A673 (cell line): Measurements from ENCODE around the gene RNF213. TPM values are rescaled to one million over a fixed set of nuclear protein-coding genes. Genes with fewer than 3 reads are reported as not detected.

Experiments used
- BruUV-seq: library from RNA; stranded (reverse); fragments of 400-500 nt; replicated peaks from 2 replicates; lab custom pipeline; 2021; lab: Mats Ljungman, UMichigan
- CTCF ChIA-PET: fragments of 300-600 bp; sonication (Branson Sonifier 250); formaldehyde crosslinking; loops from one replicate; lab custom pipeline; 2022; ENCODE audit warnings: antibody characterized with exemption; lab: Charles Lee
- POLR2A ChIA-PET: fragments of 300-600 bp; sonication (Branson Sonifier 250); formaldehyde crosslinking; loops from one replicate; lab custom pipeline; 2022; ENCODE audit warnings: antibody characterized with exemption; ENCODE audit not compliant: low non-redundant PET; lab: Charles Lee
- DNase-seq: peaks from one replicate; pipeline ENCODE4 v3.0.0-alpha.2; 2015; ENCODE audit warnings: low spot score
- H3K27ac ChIP-seq: fragments of 200-600 bp; sonication (generic); 2 replicates; pipeline ENCODE4 v1.5.1; 2016; ENCODE audit warnings: mixed run types, low read depth, mild to moderate bottlenecking, mixed read lengths, antibody characterized with exemption, low read length; ENCODE audit not compliant: poor library complexity, severe bottlenecking
- H3K27me3 ChIP-seq: fragments of 200-600 bp; sonication (generic); replicated peaks from 2 replicates; pipeline ENCODE4 v1.6.1; 2017; ENCODE audit warnings: mixed run types, low read depth, mild to moderate bottlenecking, mixed read lengths, antibody characterized with exemption, low read length; ENCODE audit not compliant: insufficient read depth, poor library complexity
- H3K36me3 ChIP-seq: fragments of 200-600 bp; sonication (generic); 2 replicates; pipeline ENCODE4 v1.6.1; 2016; ENCODE audit warnings: mixed run types, mild to moderate bottlenecking, mixed read lengths, antibody characterized with exemption, low read length; ENCODE audit not compliant: insufficient read depth, poor library complexity, severe bottlenecking
- H3K4me1 ChIP-seq: fragments of 200-600 bp; sonication (generic); 2 replicates; pipeline ENCODE4 v1.6.1; 2017; ENCODE audit warnings: mixed run types, mild to moderate bottlenecking, mixed read lengths, antibody characterized with exemption, low read length; ENCODE audit not compliant: insufficient read depth, poor library complexity, severe bottlenecking
- H3K4me3 ChIP-seq: fragments of 200-600 bp; sonication (generic); 2 replicates; pipeline ENCODE4 v1.5.1; 2016; ENCODE audit warnings: low read depth, mixed run types, mild to moderate bottlenecking, mixed read lengths, low read length; ENCODE audit not compliant: poor library complexity, severe bottlenecking
- H3K9me3 ChIP-seq: fragments of 200-600 bp; sonication (generic); 2 replicates; pipeline ENCODE4 v1.6.1; 2016; ENCODE audit warnings: mixed run types, low read depth, mild to moderate bottlenecking, mixed read lengths, antibody characterized with exemption, low read length; ENCODE audit not compliant: poor library complexity, severe bottlenecking
- EZH2 ChIP-seq: fragments of 200-600 bp; sonication (generic); IDR thresholded peaks from 2 replicates; pipeline ENCODE4 v1.6.1; 2017; ENCODE audit warnings: borderline replicate concordance, low read depth, mild to moderate bottlenecking, mixed read lengths, antibody characterized with exemption, low read length; ENCODE audit not compliant: poor library complexity, severe bottlenecking
- intact Hi-C: fragments of 100-400 bp; cut with micrococcal nuclease; formaldehyde crosslinking; loops from one replicate; pipeline ENCODE4 v1.10.0; 2022; ENCODE audit not compliant: unreplicated experiment
- total RNA-seq: library from RNA; stranded (reverse); gene quantifications from 2 replicates; pipeline ENCODE4 v1.2.3, GENCODE V29; 2021
- TF ChIP-seq, protein P1 (sequence below): fragments of 300-800, 200-600 bp; sonication (generic); conservative IDR thresholded peaks from 2 replicates; pipeline ENCODE4 v1.5.1; 2017; ENCODE audit warnings: low read depth, mild to moderate bottlenecking, antibody characterized with exemption, low read length, moderate library complexity, mixed read lengths

The RNF213 gene
- total RNA-seq, 1 experiment from 2014 or later: 78.0 TPM

DNA sequence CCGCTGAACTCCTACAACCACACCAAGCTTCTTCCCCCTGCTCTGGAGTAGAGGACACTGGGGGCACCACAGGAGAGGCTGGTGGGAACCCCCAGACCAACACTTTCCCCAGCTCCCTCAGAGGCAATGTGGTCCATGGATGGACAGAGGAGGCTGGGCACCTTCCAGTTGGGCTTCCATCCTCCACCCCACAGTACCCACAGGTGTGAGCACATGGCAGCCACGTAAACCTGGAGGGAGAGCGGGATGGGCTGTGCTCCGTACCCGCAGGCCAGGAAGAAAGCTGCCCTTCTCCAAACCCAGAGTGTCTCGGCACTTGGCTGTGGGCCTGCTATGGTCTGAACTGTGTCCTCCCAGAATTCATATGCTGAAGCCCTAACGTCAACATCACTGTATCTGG is 42.3 kb upstream of the RNF213 start:
- ChIA-PET POLR2A (no interaction called here), CTCF (no interaction called here)
- intact Hi-C loops: no loop called here
- Histone ChIP-seq H3K36me3 (no peaks in the 10 kb centered on the region), H3K27ac (no peak overlapping the region), H3K4me1 (peaks cover 9% of the 10 kb centered on the region), H3K27me3 (no peaks in the 10 kb centered on the region), H3K9me3 (no peaks in the 10 kb centered on the region), H3K4me3 (no peak overlapping the region)
- TF ChIP-seq EZH2: no peak
- TF ChIP-seq, protein P1, sequence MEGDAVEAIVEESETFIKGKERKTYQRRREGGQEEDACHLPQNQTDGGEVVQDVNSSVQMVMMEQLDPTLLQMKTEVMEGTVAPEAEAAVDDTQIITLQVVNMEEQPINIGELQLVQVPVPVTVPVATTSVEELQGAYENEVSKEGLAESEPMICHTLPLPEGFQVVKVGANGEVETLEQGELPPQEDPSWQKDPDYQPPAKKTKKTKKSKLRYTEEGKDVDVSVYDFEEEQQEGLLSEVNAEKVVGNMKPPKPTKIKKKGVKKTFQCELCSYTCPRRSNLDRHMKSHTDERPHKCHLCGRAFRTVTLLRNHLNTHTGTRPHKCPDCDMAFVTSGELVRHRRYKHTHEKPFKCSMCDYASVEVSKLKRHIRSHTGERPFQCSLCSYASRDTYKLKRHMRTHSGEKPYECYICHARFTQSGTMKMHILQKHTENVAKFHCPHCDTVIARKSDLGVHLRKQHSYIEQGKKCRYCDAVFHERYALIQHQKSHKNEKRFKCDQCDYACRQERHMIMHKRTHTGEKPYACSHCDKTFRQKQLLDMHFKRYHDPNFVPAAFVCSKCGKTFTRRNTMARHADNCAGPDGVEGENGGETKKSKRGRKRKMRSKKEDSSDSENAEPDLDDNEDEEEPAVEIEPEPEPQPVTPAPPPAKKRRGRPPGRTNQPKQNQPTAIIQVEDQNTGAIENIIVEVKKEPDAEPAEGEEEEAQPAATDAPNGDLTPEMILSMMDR: no peak
- BruUV-seq: no TSS peak
- no peak for DNase-seq

DNA sequence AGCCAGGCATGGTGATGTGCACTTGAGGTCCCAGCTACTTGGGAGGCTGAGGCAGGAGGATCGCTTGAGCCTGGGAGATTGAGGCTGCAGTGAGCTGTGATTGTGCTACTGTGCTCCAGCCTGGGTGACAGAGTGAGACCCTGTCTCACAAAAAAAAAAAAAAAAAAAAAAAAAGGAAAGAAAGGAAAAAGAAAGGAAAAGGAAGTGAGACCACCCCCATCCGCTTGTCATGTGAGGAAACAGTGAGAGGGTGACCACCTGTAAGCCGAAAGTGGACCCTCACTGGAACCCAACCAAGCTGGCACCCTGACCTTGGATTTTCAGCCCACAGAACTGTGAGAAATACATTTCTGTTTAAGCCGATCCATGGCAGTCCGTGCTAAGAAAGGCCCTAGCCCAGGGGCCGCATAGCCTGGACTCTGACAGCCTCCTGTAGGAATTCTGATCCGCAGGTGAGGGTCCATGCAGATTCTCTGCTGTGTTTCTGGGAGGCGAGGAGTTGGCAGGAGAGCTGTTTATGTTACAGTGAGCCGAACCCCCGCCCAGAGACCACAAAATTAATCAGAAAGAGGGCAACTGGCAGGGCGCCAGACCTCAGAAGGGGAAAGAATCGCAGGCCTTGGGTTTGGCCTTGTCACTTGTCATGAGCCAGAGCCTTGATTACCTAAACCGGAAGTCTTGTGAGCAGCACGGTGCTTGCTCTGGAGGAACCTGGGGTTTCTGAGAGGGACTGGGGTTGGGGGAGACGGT is 41.5 kb upstream of the RNF213 start:
- TF ChIP-seq, protein P1: no peak
- TF ChIP-seq EZH2: no peak
- H3K9me3 ChIP-seq: no peaks in the 10 kb centered on the region
- POLR2A ChIA-PET: no interaction called here
- no peaks in the 10 kb centered on the region for H3K36me3 ChIP-seq
- peak; percentile 71 for DNase-seq
- H3K4me3 ChIP-seq: peak overlapping the region; percentile 61
- no peaks in the 10 kb centered on the region for H3K27me3 ChIP-seq
- TSS peak; percentile 42 for BruUV-seq
- intact Hi-C loops: no loop called here
- peak overlapping the region; percentile 72 for H3K27ac ChIP-seq
- peaks cover 9% of the 10 kb centered on the region for H3K4me1 ChIP-seq
- CTCF ChIA-PET: interaction anchor here (0.7 kb wide), 1 partner anchor 249 kb away, joined by 6 read pairs; no protein-coding TSS in a partner anchor

DNA sequence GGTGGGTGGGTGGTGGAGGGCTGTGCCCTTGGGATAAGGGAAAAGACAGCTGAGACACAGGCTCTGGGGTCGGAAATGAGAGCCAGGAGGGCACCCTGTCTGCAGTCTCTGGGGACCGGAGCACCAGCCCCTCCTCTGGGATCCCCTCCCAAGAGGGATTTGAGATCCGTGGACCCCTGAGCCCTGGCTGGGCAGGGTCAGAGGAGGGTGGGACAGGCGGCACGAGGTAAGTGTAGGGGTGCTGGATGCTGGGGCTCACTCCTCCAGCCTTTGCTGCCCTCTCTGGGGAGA is 40.9 kb upstream of the RNF213 start:
- H3K27ac ChIP-seq: peak overlapping the region; percentile 72
- ChIA-PET CTCF (interaction anchor here (0.7 to 0.8 kb wide), 2 partner anchors 250 to 1020 kb away, joined by 4 to 6 read pairs; partner anchors contain the start of gene NDUFAF8), POLR2A (no interaction called here)
- intact Hi-C loops: no loop called here
- no peak for DNase-seq
- peaks cover 9% of the 10 kb centered on the region for H3K4me1 ChIP-seq
- peak overlapping the region; percentile 61 for H3K4me3 ChIP-seq
- H3K36me3 ChIP-seq: no peaks in the 10 kb centered on the region
- H3K9me3 ChIP-seq: no peaks in the 10 kb centered on the region
- no peak for TF ChIP-seq EZH2
- TF ChIP-seq, protein P1: no peak
- no peaks in the 10 kb centered on the region for H3K27me3 ChIP-seq
- BruUV-seq: no TSS peak
